ENCODE results near the gene FAM53A.

Gene FAM53A, protein sequence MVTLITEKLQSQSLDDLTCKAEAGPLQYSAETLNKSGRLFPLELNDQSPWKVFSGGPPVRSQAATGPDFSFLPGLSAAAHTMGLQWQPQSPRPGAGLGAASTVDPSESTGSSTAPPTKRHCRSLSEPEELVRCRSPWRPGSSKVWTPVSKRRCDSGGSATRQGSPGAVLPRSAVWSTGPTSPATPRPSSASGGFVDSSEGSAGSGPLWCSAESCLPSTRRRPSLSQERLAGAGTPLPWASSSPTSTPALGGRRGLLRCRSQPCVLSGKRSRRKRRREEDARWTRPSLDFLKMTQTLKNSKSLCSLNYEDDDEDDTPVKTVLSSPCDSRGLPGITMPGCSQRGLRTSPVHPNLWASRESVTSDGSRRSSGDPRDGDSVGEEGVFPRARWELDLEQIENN

DNA sequence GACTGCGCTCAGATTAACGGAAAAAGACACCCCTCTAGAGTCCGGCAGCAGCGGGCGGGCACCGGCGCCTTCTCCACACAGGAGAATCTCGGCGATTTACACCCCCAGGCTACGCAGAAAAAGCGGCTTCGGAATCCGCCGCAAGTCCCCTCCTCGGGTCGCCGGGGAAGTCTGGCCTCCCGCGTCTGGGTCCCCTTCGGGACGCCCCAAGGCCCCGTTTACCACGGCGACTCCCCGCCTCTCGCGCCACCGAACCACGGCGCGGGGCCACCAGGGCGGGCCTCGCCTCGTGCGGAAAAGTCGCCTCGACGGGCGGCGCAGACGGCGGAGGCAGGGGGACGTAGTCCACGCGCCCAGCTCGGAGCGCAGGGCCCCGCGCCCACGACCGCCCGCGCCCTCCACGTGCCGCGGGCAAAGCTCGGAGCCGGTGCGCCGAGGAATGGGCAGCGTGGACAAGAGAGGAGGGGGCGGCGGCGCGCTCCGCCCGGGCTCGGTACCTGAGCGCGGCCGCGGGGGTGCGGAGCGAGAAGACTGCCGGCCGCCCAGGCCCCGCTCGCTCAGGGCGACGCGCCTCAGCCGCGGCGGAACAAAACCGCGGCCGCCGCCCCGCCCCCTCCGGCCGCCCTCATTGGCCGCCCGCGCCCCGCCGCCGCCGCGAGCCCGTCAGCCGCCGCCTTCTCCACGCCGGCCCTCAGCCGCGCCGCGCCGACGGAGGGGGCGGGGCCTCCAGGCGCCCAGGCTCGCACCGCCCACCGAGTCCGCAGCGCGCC is at the start of gene FAM53A:
FAM53A (minus strand) TSS at position 578 of the 770 bp plus-strand sequence. CDS start 15,572 bp downstream, outside the sequence.
- DNase-seq (ENCODE audit: low spot score) = peak; percentile 90

DNA sequence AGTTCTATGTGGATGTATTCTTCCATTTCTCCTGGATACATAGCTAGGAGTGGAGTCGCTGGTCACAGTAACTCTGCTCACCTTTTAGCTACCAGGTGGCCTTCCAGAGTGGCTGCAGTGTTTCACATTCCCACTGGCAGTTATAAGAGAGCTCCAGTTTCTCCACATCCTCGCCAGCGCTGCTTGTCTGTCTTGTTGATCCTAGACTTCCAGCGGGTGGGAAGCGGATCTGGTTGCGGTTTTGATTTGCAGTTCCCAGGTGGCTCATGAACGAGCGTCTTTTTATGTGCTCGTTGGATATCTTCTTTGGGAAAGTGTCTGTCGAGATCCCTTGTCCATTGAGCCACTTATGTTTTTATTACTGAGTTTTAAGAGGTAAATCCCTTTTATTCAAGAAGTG is 48.8 kb upstream of the FAM53A start:
- DNase-seq (ENCODE audit: low spot score) = no peak

DNA sequence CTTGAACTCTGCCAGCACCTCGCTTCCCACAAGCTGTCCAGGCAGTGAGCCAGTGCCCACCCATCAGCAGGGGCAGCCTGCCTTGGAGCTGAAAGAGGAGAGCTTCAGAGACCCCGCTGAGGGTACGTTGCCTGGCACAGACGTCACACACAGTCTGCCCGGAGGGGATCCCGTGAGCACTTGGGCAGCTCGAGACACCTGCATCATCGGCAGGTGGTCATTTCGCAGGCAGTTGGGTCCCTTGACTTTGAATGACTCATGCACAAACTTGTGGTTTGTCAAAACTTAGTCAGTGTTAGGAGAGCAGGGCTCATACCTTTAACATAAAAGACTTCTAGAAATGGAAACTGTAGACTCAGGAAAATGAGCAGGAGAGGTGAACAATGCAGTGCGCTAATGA is 47.1 kb upstream of the FAM53A start:
- no peak for DNase-seq (ENCODE audit: low spot score)

DNA sequence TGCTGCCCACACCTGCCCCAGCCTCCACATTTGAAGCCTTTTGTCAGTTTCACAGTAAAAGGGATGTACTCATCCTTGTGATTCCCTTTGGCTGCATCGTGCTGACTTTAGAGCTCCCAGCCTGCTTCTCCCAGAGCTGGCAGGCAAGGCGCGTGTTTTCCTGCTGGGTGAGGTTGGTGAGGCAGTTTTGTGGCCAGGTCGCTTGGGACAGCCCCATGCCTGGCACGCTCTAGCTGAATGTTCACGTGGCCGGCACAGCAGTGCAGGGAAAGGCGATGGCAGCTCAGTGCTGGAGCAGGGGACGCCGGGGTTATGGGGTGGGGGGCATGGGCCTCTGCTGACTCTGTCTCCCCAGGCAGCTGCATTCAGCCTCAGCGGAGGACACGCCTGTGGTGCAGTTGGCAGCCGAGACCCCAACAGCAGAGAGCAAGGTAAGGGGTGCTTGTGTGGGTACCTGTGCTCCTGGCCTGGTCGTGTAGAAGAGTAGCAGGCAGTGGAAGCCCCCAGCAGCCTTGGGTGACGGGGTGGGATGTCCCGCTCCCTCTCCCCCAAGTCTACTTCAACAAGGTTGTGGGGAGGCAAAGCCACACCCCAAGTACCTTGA is 46.5 kb upstream of the FAM53A start:
- no peak for DNase-seq (ENCODE audit: low spot score)

DNA sequence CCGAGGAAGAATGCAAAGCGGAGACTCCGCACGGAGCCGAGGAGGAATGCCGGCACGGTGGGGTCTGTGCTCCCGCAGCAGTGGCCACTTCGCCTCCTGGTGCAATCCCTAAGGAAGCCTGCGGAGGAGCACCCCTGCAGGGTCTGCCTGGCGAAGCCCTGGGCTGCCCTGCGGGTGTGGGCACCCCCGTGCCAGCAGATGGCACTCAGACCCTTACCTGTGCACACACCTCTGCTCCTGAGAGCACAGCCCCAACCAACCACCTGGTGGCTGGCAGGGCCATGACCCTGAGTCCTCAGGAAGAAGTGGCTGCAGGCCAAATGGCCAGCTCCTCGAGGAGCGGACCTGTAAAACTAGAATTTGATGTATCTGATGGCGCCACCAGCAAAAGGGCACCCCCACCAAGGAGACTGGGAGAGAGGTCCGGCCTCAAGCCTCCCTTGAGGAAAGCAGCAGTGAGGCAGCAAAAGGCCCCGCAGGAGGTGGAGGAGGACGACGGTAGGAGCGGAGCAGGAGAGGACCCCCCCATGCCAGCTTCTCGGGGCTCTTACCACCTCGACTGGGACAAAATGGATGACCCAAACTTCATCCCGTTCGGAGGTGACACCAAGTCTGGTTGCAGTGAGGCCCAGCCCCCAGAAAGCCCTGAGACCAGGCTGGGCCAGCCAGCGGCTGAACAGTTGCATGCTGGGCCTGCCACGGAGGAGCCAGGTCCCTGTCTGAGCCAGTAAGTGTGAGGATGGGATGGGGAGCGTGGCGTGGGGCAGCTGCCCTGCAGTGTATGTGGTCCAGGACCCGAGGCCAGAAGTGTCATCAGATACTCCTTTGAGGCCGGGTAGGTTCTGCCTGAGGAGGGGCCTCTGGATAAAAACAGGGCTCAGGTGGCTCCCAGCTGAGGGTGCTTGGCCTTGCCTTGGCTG is 44.2 kb upstream of the FAM53A start:
- DNase-seq (ENCODE audit: low spot score) = no peak

DNA sequence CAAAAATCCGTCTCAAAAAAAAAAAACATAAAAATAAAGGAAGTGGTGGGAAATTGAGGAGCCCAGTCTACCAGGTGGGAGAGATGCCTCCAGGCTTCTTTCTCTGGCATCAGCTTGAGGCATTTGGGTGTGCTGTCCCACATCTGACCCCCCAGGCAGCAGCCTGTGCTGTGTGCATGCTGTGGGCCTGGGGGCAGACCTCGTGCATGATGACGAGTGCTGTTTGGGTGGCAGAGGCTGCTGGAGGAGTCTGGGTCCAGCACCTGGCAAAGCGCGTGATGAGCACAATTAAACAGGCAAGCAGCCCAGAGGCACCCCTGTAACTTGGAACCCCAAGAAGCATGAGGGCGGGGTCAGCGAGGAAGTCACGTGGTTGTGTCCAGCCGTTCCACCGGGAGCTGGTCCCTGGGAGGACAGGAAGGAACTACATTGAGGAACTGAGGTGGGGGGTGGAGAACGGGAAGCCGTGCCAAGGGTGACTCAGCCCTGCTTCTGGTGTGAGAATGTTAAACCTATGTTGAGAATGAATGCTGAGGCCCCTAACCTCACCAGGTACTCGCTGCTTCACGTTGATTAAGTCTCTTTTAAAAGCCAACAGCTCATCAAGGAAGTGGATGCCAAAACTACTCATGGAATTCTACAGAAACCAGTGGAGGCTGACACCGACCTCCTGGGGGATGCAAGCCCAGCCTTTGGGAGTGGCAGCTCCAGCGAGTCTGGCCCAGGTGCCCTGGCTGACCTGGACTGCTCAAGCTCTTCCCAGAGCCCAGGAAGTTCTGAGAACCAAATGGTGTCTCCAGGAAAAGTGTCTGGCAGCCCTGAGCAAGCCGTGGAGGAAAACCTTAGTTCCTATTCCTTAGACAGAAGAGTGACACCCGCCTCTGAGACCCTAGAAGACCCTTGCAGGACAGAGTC is 43.3 kb upstream of the FAM53A start:
- DNase-seq (ENCODE audit: low spot score) = no peak

DNA sequence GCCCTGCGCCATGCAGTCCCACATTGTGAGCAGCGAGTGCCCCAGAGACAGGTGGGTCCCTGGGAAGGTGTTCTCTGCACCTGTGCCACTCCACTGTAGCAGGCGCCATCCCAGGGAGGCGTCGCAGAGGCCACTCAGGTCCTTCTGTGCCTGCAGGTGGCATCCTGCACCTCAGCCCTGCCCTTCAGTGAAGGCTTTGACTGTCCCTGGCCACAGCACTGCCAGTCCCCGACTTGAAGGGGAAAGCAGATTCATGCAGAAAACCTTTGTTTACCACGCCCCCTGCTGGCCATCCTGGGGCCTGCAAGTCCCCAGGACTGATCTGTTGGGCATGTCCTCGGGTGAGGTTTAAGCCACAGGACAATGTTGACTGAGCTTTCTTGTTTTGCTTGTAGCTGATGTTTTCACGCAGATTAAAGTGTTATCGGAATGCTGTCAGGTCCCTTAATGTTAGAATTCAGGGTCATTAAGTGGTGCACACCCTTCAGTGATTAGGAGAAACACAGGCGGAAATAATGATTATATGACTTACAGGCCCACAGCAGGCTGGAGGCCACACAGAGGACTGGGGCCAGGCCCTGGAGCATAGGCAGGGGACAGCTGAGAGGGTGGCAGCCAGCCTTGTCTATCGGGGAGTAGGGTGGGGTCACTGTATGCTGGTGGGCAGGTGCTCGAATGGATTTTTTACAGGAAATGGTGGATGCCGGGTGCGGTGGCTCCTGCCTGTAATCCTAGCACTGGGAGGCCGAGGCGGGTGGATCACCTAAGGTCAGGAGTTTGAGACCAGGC is 42.2 kb upstream of the FAM53A start:
- peak; percentile 90 for DNase-seq (ENCODE audit: low spot score)

DNA sequence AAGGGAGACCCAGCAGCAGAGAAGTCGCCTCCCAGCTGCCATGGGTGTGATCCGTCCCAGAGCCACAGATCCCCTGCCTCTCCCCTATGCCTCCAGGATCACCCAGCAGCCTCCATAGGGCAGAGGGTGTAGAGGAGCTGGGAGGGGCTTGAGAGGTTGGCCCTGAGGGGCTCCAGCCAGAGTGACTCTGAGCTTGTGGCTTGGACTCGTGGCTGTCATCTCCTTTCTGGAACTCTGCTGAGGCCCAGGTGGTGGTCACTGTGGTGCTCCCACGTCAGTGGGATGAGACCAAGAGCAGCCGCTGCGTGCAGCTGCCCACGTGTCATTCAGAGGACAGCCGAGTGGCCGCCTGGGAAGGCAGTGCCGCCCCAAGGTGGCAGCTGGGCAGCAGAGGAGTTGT is 41.4 kb upstream of the FAM53A start:
- DNase-seq (ENCODE audit: low spot score) = no peak

DNA sequence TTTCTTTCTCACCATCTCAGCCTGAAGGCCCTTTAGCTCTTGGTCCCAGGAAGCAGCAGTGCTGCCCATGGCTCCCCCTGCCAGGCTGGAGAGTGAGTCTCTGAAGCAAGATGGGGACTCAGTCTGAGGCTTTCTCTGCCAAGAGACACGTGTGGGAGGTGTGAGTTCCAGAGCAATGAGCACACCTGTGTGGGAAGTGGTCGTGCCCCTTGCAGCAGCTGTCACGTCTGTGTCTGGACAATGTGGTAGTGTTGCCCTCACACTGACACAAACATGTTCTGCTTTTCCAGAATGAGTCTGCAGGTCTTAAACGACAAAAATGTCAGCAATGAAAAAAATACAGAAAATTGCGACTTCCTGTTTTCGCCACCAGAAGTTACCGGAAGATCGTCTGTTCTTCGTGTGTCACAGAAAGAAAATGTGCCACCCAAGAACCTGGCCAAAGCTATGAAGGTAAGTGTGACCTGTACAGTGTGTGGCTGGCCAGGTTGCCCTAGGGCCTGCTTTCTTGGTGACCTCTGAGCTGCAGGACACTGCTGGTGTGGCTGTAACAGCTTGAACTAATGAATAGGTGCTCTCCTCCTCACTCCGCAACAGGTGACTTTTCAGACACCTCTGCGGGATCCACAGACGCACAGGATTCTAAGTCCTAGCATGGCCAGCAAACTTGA is 39.2 kb upstream of the FAM53A start:
- no peak for DNase-seq (ENCODE audit: low spot score)

DNA sequence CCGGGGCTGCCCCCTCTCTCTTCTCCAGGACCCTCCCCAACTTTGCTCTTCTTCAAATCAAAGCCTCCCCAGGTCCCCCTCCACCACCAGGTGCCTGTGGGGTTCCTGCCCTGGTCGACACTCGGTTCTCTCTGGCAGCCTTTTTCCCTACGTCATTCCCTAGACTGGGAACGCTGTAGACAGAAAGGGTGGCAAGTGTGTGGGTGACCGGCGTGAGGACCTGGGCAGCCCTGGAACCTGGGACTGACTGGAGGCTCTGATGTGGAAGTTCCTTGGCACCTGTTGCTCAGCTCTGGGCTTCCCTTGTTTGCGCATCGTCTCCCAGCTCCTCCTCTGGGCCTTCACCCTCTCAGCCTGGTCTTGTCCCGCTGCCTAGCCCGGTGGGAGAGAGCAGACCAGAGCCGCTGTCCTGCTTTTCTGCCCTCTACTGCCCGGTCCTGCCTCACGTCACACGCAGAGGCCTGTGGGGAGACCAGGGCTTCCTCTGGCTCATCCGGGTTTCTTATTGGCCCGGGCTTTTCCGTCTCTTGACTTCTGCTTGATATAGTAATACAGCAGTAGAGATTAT is 38.5 kb upstream of the FAM53A start:
- no peak for DNase-seq (ENCODE audit: low spot score)

DNA sequence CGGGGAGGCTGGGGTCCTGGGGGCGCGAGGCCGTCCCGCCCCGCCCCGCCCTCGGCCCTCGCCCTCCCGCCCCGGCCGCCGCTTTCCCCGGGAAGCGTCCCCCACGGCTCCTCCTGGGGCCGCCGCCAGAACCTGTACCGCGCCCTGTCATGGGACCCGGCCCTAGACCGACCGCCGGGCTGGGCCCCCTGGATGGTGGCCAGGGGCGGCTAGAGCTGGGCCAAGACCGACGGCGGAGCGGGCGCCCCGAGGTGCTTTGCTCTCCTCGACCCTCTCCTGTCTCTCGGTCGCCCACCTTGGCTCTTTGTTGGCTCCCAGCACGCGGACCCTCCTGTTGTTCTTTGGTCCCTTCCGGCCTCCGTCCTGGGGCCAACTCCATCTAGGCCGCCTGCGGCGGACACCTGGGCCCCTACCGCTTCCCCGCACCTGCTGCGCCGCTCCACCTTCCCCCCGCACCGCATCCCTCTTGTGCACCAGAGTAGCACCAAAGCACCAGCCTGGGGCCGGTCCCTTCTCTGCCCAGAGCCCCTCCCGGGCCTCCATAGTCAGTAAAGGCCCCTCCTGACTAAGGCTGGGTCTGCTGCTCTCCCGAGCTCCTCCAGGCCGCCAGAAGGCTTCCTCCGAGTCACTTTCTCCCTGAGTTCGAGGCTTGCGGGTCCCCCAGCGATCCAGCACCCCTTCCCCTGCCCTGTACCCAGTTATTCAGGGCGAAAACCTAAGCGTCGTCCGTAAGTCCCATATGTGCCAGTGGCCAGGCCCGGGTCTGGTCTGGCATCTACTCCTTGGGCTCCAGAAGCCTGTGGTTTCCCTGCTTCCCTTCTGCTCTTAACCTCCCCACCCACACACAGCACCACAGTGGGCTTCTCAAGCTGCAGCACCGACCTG is 37.8 kb upstream of the FAM53A start:
- no peak for DNase-seq (ENCODE audit: low spot score)

DNA sequence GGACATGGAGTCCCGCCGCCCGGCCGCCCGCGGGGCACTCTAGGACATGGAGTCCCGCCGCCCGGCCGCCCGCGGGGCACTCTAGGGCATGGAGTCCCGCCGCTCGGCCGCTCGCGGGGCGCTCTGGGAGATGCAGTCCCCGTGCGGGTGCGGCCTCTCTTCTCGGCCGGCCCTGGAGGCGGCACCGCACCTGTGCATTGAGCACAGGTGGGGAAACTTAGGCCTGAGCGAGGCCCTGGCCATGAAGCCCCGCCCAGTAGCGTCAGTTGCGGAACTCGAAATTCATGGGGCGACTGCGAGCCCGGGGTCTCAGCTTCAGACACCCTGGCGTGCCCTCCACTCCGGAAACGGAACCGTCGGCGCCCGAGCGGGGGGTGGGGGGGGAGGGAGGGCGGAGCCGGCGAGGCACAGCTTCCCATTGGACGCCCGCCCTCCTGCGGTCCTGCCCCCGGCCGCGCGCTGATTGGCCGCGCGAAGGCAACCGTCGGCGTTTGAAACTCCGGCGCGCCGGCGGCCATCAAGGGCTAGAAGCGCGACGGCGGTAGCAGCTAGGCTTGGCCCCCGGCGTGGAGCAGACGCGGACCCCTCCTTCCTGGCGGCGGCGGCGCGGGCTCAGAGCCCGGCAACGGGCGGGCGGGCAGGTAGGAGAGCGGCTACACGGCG is 37.0 kb upstream of the FAM53A start, which contains the start of the genes TACC3 and TMEM129:
TACC3 (plus strand) TSS at position 519 of the 663 bp plus-strand sequence. CDS start 1,901 bp downstream, outside the sequence.
TMEM129 (minus strand) TSS at position 321 of the 663 bp plus-strand sequence. CDS start 486 bp downstream, outside the sequence.
- DNase-seq (ENCODE audit: low spot score) = peak; percentile 90

DNA sequence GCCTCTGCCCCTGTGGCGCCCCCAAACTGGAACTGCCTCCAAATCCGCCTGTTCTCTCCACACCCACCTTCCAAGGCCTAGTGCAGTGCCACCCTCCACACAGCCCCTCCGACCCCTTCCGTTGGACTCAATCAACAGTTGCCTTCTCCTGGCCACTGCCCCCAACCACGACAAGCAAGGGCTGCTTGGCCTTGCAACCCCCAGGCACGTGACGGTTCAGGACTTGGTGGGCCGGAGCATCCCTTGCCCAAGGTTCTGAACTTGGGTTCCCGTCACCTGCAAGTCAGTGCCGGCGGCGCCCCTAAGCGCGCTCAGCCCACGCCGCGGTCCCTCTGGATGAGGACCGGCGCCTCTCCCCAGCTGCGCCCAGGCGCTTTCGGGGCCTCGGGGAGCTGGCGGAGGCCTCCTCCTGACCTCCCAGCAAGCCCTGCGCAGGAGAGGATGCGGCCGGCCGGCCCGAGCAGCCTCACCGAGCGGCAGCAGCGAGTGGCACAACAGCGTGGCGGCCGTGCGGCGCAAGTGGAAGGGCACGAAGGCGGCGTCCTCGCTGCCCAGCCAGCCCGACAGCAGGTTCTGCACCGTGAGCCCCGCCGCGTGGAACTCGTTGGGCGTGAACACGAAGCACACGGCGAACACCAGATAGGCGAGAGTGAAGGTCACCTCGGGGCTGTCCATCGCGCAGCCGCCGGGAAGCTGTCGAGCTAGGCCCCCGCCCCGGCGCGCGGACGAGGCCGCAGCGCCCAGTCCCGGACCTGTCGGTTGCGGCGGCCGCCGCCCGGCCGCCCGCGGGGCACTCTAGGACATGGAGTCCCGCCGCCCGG is 36.3 kb upstream of the FAM53A start:
- peak; percentile 26 for DNase-seq (ENCODE audit: low spot score)

DNA sequence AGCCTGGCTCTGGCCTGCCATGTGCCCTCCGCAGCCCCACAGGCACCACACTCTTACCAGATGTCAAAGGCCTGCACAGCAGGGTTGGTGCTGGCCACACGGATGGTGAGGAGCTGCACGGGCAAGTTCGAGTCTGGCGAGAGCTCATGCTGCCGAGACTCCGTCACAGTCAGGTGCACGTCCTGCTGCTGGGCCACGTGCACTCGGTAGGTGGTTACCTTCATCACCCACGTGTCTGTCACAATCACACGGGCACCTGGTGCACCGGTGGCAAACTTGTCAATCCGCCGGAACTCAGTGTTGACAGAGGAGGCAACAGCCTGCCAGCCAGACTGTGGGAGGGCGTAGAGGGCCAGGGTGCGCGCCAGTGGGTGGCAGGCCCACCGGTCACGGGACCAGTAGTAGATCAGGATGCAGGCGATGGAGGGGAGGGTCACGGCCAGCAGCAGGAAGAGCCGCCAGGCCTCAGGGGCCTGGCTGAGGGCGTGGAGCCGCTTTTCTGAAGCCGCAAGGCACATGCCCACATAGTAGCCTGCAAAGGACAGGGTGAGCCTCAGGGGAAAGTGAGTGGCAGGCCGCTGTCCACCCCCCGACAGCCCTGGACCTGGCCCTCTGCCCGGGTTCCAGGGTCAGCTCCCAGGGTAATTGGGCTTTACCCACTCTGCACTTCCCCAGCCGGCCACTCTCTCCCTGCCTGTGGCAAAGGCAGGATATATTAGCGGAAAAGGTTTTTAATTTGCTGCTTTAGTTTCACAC is 34.2 kb upstream of the FAM53A start:
- no peak for DNase-seq (ENCODE audit: low spot score)

All from hematopoietic multipotent progenitor cell treated with erythropoietin and hydrocortisone succinate and interleukin-3 and kit ligand, for 17 days (in vitro differentiated cells).